GM18526 (cell line): ENCODE results near the gene MKKS.

Experiments used
- POLR2A ChIP-seq: IDR thresholded peaks from 3 replicates; pipeline ENCODE4 v1.6.1; 2011; ENCODE audit not compliant: insufficient read length; ENCODE audit errors: extremely low read depth

MKKS gene

DNA sequence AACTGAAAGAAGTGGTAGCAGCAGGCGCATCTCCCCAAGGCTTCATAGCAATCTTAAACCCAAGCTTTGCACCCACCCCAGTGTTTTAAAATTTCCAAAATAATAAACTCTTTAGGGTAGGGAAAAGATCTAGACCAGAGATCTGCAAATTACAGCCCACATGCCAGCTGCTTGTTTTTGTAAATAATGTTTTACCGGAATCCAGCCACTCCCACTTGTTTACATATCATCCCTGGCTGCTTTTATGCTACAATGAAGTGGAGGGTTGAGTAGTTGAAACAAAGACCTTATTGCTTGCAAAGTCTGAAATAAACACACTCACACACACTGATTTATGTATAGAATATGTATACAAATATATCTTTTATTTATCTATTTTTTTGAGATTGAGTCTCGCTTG, 31.1 kb upstream of the MKKS start:
- TF ChIP-seq POLR2A = no peak

DNA sequence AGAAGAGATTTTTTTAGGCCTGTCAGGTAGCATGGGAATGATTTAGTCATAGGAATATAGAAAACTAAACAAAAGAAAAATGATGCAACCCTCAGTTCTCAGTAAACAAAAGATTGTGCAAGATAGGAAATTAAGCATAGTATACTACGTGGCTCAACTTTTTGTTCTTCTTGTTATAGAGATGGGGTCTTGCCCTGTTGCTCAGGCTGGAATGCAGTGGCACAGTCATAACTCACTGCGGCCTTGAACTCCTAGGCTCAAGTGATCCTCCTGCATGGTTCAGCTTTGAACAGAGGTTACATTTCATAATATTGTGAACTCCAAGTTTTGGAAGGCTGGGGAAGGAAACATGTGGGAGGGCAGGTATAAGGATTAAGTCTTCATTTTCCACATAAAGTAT, 29.6 kb upstream of the MKKS start:
- no peak for TF ChIP-seq POLR2A

DNA sequence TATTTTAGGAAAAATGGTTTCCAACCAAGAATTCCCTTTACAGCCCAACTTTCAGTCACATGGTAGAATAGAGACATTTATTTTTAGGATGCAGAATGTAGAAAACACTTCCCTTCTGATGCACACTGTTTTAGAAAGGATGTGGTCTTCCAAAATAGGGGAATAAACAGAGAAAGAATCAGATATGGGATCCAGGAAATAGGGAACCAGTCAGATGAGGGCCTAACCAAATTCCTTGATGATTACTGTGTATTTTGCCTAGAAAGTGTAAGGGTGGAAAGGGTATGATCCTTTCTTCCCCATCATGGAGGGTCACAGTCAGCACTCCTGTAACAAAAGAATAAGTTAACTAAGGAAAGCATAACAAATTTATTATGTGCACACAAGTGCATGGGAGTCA, 28.5 kb upstream of the MKKS start:
- TF ChIP-seq POLR2A = no peak

DNA sequence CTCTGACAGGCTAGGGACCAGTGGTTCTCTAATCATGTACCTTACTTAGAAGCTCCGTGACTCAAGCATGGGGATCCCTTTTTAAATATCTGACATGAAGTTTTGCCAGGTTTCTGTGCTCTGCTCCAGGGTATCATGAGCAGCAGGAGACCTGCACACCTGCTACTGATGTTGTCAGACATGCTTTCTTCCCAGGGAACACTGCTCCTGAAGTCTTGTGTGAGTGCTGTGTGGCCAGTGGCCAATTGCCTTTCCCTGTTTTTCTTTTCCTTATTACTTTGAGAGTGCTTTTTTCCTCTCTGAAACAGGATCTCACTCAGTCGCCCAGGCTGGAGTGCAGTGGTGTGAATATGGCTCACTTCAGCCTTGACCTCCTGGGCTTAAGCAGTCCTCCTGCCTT, 27.5 kb upstream of the MKKS start:
- TF ChIP-seq POLR2A = no peak

DNA sequence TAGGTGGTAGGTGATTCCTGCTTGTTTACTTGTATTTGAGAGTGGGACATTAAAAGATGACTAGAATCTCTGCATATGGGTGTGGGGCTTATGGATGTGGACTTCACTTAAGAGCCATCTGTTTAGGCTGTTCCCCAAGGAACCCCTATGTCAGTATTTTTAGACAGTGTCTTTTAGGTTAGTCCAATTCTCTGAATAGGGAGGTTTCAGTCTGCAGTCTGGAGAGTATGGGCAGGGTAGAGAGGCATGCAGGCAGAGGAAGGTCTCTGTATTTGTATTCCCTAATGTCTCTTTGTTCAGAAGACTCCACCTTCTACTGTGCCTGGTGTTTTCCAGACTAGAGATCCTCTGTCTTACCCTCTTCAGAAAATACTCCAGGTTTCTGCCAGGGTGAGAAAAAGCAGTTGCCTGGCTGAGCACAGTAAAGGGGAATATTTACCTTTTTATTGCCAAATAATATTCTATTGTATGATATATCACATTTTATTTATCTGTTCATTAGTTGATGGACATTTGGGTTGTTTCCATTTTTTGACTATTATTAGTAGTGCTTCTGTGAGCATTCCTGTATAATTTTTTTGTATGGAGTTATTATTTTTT, 20.2 kb upstream of the MKKS start:
- TF ChIP-seq POLR2A = no peak

DNA sequence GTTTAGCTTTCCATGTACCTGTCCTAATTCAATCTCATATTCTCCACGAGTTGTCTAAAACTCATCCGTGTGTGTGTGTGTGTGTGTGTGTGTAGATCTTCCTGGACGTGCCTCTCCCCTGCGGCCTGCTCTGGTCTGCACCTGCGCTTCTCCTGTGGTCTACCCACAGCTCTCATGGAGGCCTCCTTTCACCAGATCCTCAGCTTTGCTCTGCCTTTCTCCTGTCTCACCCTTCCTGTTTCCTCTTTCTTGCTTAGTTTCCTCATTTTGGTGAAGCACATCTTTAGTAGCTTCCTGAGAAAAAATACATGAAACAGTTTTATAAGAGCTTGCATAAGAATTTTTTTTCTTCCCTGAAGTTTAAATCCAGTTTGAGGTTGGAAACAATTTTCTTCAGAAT, 19.2 kb upstream of the MKKS start:
- no peak for TF ChIP-seq POLR2A

DNA sequence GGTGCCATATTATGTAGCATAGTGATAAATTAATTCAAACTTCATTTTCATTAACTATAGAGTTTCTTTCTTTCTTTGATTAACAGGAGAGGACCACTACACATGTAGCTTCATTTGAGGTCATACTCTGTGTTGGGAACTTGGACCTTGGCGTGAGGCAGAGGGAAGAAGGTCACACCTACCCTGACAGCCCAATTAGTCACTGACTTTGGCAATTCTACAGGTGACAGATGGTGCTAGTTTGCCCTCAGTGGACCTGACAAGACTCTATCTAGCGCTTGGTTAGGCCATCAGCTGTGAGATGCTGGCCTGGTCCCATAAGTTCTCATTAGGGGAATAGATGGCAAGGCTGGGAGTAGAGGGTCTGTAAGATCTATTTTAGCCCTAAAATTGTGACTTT, 15.2 kb upstream of the MKKS start:
- TF ChIP-seq POLR2A = no peak

DNA sequence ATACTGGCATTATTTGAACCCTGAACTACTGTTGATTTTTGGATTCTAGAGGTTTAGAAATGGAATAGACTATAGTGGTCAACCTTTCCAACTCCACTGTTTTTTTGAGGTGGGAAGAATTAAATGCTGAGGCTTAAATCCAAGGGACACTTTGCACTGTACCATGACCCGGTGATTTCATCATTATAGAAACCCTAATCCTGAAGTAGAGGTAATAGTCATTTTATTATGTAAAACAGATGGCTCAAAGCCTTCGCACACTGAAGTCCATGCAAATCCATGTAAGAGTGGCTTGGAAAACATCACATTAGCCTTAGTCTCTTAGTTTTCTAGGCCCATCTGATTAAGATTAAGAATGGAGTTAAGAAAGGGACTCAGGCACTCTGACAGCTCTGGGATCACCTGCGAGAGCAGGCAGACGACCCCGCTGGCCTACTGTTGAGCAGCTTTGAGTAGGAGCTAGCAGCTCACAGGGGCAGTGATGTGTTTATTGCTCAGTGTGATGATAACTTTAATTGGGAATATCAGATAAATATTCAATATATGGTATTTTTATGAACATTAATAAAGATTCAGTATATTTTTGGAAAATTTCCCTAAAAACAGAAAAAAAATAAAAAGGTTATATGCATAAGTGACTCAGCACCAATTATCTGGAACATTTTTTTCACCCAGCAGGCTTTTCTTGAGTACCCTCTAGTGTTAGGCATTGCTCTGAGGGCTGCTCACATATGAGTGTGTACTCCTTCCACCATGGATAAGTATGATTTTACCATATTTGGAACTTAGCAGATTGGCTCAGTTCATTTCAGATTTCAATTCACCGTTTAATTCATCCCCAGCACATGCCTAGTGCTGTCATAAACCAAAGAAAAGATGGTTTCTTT, 14.5 kb upstream of the MKKS start:
- no peak for TF ChIP-seq POLR2A

DNA sequence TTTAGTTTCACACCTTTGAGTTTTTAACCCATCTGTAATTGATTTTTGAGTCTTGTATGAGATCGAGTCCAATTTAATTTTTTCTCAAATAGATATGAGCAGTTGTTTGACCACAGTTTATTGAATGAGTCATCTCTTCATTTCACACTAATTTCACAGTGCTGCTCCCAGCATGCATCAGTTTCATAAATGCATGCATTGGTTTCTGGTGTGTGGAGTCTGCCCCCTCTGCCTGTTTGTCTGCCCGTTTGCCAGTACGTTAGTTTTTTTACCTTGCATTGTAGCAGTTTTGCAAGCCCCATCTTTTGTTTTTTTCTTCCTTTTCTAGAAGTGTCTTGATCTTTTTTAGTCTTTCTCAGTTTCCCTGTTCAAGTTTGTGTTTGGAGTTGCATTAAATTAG, 13.0 kb upstream of the MKKS start:
- TF ChIP-seq POLR2A = no peak

DNA sequence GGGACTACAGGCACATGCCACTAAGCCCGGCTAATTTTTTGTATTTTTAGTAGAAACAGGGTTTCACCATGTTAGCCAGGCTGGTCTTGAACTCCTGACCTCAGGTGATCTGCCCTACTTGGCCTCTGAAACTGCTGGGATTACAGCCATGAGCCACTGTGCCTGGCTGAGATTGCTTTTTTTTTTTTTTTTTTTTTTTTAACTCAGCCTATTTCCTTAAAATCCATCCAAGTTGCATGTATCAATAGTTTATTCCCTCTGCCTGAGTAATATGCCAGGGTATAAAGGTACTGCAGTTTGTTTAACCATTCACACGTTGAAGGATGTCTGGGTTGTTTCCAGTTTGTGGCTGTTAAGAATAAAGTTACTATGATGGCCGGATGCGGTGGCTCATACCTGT, 11.7 kb upstream of the MKKS start:
- no peak for TF ChIP-seq POLR2A

DNA sequence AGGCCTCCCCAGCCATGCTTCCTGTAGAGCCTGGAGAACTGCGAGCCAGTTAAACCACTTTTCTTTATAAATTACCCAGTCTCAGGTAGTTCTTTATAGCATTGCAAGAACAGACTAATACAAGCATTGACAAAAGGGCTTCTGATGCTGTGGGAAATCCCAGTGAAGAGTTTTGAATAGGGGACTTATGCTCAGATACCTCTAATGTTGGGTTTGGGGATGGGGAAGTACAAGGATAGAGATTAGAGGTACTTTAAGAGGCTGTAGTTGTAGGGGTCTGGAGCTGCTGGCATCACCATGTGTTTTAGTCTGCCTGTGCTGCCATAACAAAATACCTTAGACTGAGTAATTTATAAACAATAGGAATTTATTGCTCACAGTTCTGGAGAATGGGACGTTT, 9.9 kb upstream of the MKKS start:
- TF ChIP-seq POLR2A = no peak

DNA sequence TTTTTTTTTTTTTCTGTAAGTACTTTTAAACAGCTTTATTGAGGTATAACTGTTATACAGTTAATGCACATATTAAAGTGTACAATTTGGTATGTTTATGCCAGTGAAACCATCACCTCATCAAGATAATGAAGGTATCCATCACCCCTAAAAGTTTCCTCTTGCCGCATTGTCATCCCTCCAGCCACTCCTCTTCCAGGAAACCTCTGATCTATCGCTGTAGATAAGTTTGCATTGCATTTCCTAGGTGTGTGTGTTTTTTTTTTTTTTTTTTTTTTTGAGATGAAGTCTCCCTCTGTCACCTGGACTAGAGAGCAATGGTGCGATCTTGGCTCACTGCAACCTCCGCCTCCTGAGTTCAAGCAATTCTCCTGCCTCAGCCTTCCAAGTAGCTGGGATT, 4.2 kb upstream of the MKKS start:
- no peak for TF ChIP-seq POLR2A

DNA sequence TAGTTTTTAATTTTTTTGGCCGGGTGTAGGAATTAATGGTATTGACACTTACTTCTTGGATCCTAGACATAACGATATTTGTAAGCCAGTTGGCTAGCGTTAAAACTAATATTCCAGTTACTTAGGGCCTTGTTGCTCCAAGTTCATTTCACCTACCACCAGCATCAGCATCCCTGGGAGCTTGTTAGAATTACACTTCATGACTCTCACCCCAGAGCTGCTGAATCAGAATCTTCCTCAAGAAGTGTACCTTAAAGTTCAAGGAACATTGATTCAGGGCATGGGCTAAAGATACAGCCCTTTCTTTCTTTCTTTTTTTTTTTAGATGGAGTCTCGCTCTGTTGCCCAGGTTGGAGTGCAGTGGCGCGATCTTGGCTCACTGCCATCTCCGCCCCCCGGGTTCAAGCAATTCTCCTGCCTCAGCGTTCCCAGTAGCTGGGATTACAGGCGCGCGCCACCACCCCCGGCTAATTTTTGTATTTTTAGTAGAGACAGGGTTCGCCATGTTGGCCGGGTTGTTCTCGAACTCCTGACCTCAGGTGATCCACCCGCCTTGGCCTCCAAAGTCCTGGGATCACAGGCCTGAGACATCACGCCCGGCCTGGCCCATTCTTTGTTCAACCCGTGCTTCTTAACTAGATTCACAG, 2.2 kb upstream of the MKKS start:
- TF ChIP-seq POLR2A = no peak

DNA sequence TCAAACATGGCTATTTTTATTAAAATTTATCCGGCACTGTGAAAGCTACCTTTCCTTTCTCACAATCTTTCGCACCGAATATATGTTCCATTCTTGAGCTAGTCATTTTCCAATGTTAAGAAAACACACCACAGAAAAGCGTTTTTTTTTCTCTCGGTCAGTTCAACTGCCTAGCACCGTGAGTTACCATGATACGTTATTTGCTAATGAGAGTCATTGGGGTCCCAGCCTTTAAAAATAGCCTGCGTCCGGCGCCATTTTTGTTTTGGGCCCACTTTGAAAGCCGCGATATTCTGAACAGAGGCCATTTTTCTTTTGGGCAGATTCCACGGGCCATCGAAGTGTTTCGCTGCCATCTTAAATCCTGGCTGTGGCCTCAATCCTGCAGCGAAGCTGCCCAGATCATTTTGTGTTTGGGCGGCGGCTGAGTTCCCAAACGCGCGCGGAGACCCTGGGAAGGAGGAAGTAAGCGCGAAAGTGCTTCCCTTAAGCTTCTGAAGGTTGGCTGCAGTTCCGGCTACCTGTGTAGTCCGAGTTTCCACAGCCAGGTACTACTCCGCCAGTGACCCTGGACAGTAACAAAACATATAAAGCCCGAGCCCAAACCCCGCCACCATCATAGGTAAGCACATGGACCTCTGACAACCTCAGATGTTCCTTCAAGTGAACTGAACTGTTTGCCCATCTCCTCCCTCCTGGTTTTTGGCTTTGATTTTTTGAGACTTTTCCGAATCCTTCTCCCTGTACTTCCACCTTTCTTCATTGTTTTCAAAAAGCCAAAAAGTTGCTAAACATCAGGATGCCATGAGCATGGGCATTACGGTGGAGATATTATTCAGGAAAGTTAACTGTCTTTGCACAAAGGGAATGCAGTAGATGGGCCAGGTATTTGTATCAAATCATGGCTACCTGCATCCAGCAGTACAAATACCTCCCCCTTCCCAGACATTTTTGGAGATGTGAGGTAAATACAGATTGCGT, 1.1 kb upstream of the MKKS start, which contains the start of gene SLX4IP:
Gene SLX4IP, plus strand, starts transcription at position 474 of the 981 bp plus-strand sequence. CDS start 22,900 bp downstream, outside the sequence.
- TF ChIP-seq POLR2A = peak; percentile 71

DNA sequence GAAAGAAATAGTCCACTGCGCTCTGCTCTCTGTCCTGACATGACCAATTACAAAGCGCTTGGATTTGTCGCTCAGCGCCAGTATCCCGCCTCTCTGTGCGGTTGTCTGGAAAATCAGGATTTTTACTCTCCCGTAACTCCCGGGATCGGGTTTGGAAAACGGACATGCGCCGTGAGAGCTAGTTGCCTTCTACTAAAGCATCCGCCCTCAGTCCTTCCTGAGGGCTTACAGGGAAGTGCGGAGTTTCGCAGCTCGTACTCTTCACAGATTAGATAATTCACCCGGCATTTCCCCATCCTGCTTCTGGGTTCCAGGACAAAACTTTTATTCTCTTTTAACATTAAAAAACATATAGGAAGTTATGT, 427 bp upstream of the MKKS start:
- TF ChIP-seq POLR2A = peak; percentile 69
